Measurements from ENCODE around the gene TACR2.

The TACR2 gene

DNA sequence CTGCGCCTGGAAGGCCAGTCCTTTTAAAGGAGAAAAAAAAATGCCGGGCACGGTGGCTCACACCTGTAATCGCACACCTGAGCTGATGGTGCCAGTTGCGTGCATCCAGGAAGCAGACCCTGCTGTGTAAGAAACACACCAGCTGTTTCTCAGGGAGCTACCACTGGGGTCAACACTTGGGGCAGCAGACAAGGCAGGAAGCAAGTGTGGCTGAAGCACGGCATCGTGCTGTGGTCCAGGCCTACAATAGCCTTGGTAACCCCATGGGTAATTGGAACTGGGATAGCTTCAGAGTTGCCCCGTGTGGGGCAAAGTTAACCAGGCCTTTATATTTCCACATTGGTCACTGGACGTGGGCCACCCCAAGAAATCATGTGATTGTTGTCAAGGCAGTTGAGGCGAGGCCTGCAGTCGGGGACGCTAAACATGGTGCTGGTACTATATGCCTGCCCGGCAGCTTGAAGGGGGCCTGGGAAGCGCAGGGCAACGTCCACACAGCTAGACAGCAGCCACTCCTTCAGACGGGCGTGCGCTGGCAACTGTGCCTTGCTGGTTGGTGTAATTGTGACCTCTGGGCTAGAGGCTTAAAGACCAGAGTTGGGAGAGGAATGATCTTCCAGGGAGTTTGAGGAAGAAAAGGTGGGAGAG lies 2.5 kb upstream of the TACR2 start:
- no peak for DNase-seq (ENCODE audit: low spot score)

DNA sequence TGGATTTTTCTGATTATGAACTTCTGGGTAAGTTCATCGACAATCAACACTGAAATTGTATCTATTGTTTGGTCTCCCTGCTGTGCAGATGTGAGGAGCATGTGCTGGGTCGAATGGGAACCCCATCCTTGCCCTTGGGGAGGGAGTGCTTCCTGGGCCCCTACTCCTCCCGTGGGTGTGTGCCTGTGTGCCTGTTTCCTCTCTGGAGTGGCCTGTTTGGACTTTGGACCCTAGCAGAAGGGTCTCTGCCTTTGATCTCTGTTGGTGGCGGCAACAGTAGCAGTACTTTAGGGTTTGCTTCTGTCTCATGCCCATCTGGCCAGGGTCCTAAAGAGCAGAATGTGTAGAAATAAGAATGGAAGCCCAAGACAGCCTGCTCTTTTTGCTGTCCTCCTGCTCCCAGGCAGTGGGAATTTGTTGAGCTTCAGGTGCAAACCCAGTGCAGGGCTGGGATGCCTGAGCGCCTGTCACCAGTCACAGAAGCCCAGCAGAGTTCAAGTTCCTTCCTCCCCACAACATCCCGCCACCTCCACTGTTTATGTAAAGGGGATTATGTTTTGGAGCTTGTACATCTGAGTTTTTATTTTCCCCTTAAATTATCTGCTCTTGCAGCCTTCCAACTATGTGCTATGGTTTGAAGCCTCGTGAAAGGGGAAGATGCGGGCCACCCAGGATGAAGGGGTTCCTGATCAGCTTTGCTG lies 1.5 kb upstream of the TACR2 start:
- no peak for DNase-seq (ENCODE audit: low spot score)

DNA sequence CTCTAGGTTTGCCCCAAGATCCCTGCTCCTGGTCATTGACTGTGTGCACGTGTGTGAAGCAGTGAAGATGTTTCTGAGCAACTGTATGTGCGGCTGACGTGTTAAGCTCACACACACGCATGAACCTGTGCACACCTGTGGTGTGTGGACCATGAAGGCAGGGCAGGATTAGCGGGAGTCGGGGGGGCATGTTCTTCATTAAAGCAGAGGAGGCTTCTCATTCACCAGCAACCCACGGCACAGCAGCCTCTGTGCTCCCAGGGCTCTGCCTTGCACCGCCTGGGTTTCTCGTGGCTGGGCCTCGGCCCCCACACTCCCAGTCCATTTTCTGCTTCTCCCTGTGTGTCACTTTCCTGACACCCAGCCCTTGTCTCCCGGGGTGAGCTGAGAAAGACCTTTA lies 824 bp upstream of the TACR2 start:
- DNase-seq (ENCODE audit: low spot score) = no peak

DNA sequence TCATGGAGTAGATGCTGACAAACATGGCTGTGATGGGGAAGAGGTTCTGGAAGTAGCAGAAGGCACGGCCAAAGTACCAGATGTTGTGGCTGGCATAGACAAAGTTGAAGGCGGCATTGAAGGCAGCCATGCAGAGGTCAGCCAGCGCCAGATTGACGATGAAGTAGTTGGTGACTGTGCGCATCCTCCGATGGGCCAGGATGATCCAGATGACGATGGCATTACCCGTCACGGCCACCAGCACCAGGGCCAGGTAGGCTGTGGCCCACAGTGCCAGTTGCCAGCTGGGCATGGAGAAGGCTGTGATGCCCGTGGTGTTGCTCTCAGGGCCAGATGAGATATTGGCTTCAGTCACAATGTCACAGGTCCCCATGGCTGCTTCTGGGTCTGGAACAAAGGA lies 767 bp downstream of the TACR2 start:
- DNase-seq (ENCODE audit: low spot score) = no peak

DNA sequence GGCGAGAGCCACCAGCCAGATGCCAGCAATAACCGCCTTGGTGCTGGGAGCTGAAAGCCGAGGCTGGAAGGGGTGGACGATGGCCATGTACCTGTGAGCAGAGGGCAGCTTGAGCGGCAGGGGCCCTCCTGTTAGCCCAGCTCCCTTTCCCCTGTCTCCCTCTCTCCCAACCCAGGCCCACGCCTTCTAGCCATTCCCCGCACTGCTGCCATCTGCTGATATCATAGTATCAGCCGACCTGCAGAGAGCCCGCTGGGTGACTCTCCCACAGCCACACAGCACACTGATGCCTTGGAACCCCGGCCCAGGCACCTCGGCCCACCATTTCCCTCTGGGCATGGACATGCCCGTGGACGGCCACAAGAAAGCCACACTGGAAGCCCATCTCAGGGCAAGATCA lies 1.7 kb downstream of the TACR2 start:
- no peak for DNase-seq (ENCODE audit: low spot score)

DNA sequence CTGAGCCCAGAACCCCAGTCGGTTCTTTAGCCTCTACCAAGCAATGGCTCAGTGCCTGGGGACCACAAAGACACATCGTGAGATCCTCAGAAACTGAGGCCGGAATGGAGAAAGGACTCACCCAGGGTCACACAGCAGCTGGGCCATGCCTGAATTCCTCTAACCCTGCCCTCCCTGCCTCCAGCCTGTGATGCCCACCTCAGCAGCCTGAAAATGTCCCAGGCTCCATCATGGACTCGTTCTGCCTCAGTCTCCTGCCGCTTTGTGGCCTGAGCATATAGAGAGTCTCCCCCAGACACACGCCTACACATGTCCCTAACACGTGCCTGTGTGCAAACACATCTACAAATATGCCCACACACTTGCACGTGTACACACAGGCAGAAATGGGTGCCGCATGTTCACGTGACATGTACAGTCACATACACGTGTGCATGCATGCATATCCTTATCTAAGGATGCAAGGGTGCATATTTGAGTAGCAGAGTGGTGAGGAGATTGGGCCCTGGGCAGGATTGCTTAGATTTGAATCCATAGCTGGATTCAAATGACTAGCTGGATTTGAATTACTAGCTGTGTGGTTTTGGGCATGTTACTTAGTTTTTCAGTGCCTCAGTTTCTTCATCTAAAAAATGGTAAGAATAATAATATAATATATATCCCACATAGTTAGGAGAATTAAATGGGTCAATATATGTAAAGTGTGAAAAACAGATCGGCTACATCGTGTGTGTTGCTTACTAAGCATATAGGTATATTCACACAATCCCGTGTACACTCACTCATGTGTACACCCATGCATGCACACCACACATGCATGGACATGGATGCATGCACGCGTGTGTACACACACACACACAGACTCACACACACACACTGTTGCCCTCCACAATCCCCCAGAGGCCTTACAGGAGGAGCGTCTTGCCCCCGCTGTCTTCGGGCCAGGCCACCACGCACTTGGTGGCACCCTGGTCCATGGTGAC lies 2.4 kb downstream of the TACR2 start:
- no peak for DNase-seq (ENCODE audit: low spot score)

DNA sequence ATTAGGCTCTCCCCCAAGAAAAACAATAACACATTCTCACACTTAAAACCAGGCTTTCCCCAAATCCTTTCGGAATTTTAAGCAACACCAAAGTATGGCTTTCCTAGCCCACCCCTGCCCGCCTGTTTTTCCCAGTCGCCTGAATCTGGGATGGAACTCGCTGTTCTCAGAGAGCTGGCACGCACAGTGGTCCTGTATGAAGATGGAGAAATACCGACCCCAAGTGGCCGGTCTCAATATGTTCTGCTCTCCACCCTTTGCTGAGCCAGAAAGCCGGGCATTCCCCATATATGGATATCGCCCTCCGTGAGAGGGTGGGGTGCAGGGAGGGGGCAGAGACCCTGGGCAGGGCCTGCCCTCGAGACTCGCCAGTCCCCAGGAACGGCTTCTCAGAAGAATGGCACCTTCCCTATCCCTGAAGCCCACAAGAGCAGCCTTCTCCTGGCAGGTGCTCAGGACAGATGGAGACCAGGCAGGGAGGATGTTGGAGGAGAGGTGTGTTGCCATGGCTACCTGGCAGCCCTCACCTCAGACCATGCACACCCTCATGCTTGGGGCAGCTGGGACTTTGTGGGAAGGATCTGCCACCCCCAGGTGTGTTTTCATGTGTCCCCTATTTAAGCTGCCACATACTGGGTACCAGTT lies 3.4 kb downstream of the TACR2 start:
- DNase-seq (ENCODE audit: low spot score) = peak; percentile 71

DNA sequence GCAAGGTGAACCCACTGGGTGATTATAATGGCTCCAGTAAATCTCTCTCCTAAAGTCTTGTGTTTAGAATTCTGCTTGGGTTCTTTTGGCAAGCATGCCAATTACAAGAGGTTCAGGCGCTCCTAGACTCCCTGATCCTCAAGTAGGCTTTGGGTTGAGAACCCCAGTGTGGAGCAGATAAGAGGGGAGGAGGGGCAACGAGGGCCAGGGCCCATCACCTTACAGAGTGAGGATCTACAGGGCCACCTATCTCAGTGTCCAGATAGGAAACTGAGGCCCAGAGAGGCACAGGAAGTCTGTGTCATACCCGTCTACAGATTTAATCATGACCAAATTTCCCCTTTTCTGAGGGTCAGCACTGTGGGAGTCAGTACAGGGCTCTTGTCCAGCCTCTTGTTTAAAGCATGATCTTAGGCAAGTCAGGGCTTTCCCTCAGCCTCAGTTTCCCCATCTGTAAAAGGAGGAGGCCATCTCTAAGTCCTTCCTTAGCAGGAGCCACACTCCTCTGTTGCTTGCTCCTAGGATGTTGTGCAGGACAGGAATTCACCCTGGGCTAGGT lies 4.4 kb downstream of the TACR2 start:
- DNase-seq (ENCODE audit: low spot score) = no peak

DNA sequence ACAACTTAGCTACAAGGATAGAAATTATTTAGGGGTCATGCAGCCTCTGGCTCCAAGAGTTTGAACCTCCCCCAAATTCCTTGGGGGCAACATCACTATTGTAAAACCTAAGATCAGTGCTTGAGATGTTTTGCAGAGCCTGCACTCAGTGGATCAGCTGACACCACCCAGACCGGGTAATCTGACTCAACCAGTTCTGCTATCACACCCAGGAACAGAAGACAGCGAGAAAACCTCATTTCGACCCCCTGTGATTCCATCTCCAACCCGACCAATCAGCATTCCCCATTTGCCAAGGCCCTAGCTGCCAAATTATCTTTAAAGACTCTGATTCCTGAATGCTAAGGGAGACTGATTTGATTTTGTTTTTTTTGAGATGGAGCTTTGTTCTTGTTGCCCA lies 5.2 kb downstream of the TACR2 start:
- DNase-seq (ENCODE audit: low spot score) = no peak

DNA sequence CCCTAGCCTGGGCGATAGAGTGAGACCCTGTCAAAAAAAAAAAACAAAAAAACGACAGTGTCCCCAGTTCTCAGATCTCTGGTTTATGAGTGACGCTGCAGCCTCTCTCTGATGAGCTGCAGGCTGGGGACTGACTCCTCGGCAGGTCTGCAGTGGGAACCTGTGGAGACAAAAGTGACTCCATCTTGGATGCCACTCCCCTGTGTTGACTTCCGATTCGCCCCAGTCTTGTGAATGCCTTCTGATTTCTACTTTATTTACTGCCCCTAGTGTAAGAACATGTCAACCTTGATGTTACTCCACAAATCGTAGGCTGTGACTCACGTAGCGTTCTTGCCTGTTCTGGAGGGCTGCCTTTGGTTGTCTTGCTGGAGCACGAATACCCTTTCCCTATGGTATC lies 6.2 kb downstream of the TACR2 start:
- no peak for DNase-seq (ENCODE audit: low spot score)

DNA sequence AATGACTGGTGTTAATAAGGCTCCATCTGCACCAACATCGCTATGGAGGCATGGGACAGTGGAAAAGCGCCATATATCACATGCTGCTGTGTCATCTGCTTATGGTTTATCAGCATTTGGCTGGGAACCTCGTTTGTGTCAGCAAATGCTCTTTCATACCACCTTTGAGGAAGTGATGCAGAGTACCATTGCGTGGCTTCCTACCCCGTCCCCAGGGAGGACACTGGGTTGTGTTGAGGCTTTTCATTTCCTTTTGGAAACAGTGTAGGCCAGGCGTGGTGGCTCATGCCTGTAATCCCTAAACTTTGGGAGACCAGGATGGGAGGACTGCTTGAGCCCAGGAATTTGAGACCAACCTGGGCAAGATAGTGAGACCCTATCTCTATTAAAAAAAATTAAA lies 6.8 kb downstream of the TACR2 start:
- no peak for DNase-seq (ENCODE audit: low spot score)

DNA sequence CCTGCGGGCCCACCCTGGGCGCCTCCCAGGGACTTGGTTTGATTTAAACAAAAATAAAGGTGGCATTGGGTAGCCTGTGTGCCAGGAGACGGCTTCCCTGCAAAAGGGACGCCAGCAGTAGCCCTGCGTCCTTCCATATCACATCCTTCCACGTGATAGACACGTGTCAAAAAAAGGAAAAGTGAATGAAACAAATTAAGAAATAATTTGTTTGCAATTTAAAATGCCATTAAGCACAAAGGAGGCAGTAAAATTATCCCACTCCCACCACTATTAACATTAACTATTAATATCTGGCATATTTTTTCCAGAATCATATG lies 7.6 kb downstream of the TACR2 start:
- no peak for DNase-seq (ENCODE audit: low spot score)

DNA sequence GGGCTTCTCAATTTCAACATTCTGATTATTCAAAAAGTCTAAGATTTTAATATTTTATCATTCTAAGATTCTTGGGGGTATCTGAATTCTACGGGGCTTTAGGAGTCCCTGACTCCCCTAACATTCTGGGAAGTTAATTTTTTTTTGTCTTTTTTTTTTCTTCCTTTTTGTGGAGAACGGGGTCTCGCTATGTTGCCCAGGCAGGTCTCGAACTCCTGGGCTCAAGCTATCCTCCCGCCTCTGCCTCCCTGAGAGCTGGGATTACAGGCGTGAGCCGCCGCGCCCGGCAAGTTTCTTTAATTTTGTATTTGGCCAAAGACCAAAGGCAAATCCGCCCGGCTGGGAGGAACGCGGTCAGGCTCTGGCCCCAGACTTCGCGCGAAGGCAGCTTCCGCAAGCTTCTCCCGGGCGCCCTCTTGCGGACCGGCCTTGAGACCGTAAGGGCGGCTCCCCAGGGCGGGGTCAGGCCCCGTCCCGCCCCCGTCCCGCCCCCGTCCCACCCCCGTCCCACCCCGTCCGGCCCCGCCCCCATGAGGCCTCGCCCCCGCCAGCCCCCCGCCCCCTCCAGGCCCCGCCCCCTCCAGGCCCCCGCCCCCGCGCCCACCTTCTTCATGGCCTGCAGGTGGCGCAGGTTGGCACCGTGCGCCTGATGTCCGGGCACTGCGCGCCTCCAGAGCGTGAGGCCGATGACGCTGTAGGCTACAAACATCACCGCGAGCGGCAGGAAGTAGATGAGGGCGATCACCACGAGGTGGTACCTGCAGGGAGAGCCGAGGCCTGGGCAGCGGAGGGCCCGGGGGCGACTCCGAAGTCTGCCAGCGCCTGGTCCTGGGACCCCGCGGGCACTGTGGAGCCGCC lies 8.2 kb downstream of the TACR2 start:
- DNase-seq (ENCODE audit: low spot score) = peak; percentile 88

DNA sequence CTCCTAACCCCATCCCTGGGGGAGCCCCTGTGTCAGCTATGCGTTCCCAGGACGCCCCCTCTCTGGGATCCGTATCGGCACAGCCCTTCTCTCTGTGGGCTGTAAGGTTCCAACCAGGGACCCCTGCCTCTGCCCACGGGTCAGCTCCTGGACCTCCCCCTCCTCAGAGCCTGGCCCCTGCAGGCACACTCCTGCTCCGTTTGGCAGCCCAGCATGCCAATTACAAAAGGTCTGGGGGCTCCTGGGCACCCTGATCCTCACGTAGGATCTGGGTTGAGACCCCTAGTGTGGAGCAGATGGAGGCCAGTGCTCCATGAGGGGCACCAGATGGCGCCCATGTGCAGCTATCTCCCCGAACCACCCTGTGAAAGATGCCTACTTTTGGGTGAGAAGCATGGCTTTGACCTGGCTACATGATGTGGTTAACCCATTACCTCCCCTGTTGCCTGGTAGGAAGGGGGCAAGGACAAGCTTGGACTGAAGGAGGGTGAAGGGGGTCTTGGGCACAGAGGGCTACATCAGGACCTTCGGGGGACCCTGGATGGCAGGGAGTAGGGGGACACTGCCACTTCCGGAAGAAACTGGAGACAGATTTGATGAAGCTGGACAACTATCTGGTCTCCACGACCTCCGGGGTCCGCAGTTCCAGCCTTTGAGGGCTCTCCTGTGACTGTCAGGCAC lies 9.0 kb downstream of the TACR2 start:
- DNase-seq (ENCODE audit: low spot score) = no peak

DNA sequence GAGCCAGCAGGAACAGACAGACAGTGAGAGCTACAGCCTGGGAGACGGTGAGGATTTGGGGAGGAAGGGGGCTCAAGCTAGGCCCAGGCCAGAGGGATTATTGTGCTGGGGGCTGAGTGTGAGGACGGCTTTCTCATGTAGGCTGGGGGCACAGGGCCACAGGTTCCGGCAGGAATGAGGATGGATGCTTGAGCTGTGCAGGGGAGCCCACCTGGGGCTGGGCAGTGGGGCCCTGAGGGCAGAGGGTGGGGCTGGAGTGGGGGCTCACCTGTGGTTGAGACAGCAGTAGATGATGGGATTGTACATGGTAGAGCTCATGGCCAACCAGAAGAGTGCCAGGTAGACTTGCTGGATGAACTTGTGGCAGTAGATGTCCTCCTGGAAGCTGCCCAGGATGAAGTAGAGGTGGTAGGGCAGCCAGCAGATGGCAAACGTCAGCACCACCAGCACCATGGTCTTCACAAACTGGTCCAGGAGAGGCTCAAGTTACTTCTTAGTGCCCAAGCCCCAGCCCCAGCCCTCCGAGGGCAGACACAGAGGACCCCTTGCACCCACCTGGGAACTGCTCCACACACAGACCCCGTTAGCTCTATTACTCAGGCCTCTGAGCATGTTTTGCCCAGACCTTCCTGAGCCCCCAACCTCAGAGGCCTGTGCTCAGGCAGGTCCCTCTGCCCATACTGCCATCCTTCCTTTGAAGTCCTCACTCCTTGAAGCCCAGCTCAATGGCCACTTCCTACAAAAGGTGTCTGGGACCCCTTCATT lies 9.7 kb downstream of the TACR2 start:
- no peak for DNase-seq (ENCODE audit: low spot score)

DNA sequence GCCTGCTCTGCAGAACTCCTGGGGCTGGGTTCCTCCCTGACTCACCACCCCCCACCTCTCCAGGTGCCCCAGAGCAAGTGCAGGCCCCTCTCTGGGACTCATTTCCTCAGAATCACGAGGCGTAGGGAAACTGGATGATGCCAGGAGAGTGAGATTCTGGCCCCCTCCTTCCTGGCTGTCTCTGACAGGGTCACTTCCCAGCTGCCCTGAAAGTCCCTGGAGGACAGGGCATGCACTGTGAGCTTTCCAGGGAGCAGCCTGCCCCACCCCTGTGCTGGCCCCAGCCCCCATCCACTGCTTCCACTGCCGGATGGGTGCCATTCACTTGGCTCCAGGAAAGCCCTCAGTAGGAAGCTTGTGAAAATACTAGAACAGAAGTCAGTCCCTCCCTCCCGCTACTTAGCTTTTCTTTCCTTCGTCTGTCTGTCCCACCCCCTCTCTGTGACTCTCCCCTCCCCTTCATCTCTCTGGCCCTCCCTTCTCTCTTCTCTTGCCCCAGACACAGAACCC lies 10.4 kb downstream of the TACR2 start:
- DNase-seq (ENCODE audit: low spot score) = peak; percentile 52

DNA sequence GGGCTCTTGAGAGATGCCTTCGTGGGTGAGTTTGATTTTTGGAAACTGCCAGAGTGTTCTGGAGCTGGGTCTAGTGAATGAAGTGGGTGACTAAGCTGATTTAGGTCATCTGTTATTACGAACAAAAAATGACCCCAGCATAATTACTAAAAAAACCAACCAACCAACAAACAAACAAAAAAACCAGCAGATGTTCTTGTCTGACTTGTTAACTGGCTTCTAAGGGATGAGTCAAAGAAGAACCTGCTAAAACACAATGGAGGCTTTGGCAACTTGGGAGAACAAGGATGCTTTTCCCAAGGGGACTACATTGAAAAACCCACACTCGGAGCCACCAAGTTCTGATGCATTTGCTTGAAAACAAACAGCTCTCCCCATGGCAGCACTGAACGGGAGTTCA lies 11.5 kb downstream of the TACR2 start:
- no peak for DNase-seq (ENCODE audit: low spot score)

DNA sequence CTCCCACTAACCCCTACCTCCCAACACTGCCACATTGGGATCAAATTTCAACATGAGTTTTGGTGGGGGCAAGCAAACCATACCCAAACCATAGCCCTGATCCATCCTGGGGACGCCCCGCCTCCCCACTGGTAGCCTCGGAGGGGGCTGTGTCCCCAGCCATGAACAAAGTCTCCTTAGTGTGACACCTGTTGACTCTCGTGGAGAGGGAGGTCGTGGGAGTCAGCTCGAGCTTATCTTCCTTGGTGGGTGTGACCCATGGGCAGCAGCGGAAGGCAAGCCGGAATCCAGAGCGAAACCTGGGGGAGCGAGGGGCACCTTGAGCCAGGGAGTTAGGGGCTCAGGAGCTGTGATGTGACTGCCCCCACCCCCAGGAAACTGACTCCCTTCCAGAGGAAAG lies 11.9 kb downstream of the TACR2 start:
- no peak for DNase-seq (ENCODE audit: low spot score)

DNA sequence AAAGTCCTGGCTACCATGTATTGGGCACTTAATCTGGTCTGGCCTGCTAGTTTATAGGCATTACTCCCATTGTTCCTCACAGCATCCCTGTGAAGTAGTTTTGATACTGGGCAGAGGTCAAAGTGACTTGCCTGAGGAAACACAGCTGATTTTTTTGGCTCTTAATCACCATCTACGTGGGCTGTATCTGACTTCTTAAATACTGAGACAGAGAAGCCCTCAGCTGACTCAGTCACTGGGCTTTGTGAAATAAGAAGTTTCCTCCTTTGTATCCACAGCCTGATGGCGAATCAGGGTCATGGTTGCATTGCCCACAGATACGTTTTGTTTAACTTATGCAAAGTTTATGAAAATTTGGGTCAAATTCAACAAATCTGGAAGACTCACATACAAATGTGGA lies 13.2 kb downstream of the TACR2 start:
- DNase-seq (ENCODE audit: low spot score) = no peak

DNA sequence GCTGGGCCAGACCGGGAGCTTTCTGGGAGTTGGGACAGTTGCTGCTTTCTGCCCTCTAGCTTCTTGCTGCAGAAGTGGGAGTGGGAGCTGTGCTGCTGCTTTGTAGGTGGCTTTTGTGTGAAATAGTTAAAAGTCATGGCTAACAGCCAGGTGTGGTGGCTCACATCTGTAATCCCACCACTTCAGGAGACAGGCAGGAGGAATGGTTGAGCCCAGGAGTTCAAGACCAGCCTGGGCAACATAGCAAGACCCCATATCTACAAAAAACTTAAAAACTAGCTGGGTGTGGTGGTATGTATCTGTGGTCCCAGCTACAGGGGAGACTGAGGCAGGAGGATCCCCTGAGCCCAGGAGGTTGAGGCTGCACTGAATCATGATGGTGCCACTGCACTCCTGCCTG lies 13.7 kb downstream of the TACR2 start:
- no peak for DNase-seq (ENCODE audit: low spot score)

All from kidney capillary endothelial cell (primary cell).